Measurements from ENCODE around the gene NRXN3.

- TF ChIP-seq CTCF (IDR thresholded peaks at IDR 0.05; ENCODE audit: poor library complexity): no peak
- no peak for TF ChIP-seq EZH2 (IDR thresholded peaks at IDR 0.05; ENCODE audit: borderline replicate concordance)
These were observed 1251.6 kb downstream of the NRXN3 start for GRCh38 chr14:79421811-79422210.
